Astrocyte (in vitro differentiated cells and primary cell): ENCODE measurements around the gene MSRB2. TPM values are rescaled to one million over a fixed set of nuclear protein-coding genes. Genes with fewer than 3 reads are reported as not detected.

Experiments used
- DNase-seq: peaks from one replicate; pipeline ENCODE4 v3.0.0-alpha.2; 2010; ENCODE audit warnings: low read depth
- FAIRE-seq: peaks from 2 replicates; lab custom pipeline; 2011; peaks lifted over from hg19 to GRCh38; lab: Jason Lieb, UNC
- H2AFZ ChIP-seq: 2 replicates; pipeline ENCODE4 v1.6.0; 2012; ENCODE audit warnings: low read depth, low read length, inconsistent platforms
- H3K27ac ChIP-seq: 2 replicates; pipeline ENCODE4 v1.5.1; 2011; ENCODE audit warnings: low read depth, low read length, inconsistent platforms
- H3K27me3 ChIP-seq: 2 replicates; pipeline ENCODE4 v1.6.0; 2011; ENCODE audit warnings: low read length, inconsistent platforms; ENCODE audit not compliant: insufficient read depth
- H3K36me3 ChIP-seq: 2 replicates; pipeline ENCODE4 v1.5.1; 2011; ENCODE audit warnings: low read length, inconsistent platforms; ENCODE audit not compliant: insufficient read depth
- H3K4me1 ChIP-seq: 2 replicates; pipeline ENCODE4 v1.5.1; 2011; ENCODE audit warnings: low read length, inconsistent platforms; ENCODE audit not compliant: insufficient read depth
- H3K4me2 ChIP-seq: 2 replicates; pipeline ENCODE4 v1.6.0; 2012; ENCODE audit warnings: low read length, inconsistent platforms
- H3K4me3 ChIP-seq: 2 replicates; pipeline ENCODE4 v1.5.1; 2011; ENCODE audit warnings: low read depth, mild to moderate bottlenecking, low read length, inconsistent platforms; ENCODE audit not compliant: insufficient read depth
- H3K79me2 ChIP-seq: 2 replicates; pipeline ENCODE4 v1.6.0; 2012; ENCODE audit warnings: mild to moderate bottlenecking, low read length, inconsistent platforms; ENCODE audit not compliant: insufficient read depth
- H3K9ac ChIP-seq: 2 replicates; pipeline ENCODE4 v1.6.0; 2012; ENCODE audit warnings: mild to moderate bottlenecking, low read length, inconsistent platforms
- H3K9me3 ChIP-seq: 2 replicates; pipeline ENCODE4 v1.5.1; 2012; ENCODE audit warnings: low read depth, mild to moderate bottlenecking, low read length, inconsistent platforms; ENCODE audit not compliant: insufficient read depth
- H4K20me1 ChIP-seq: 2 replicates; pipeline ENCODE4 v1.6.0; 2012; ENCODE audit warnings: low read length, inconsistent platforms; ENCODE audit not compliant: insufficient read depth
- H3K27ac Mint-ChIP-seq: one replicate; pipeline ENCODE4 v1.8.0; 2021; ENCODE audit warnings: mild to moderate bottlenecking, mixed read lengths; ENCODE audit not compliant: unreplicated experiment
- H3K27me3 Mint-ChIP-seq: one replicate; pipeline ENCODE4 v1.8.0; 2021; ENCODE audit warnings: low read depth, mixed read lengths; ENCODE audit not compliant: unreplicated experiment
- H3K36me3 Mint-ChIP-seq: one replicate; pipeline ENCODE4 v1.8.0; 2021; ENCODE audit warnings: low read depth, mixed read lengths; ENCODE audit not compliant: unreplicated experiment
- H3K4me1 Mint-ChIP-seq: one replicate; pipeline ENCODE4 v1.8.0; 2021; ENCODE audit warnings: low read depth, mixed read lengths; ENCODE audit not compliant: unreplicated experiment
- H3K4me3 Mint-ChIP-seq: one replicate; pipeline ENCODE4 v1.8.0; 2021; ENCODE audit warnings: mild to moderate bottlenecking, moderate library complexity, mixed read lengths; ENCODE audit not compliant: unreplicated experiment
- H3K9me3 Mint-ChIP-seq: one replicate; pipeline ENCODE4 v1.8.0; 2021; ENCODE audit warnings: mild to moderate bottlenecking, mixed read lengths; ENCODE audit not compliant: unreplicated experiment
- CTCF ChIP-seq: IDR thresholded peaks from 2 replicates; pipeline ENCODE4 v1.5.1; 2011; ENCODE audit warnings: low read depth, mild to moderate bottlenecking, inconsistent platforms, low read length, moderate library complexity; ENCODE audit not compliant: insufficient read depth
- EZH2 ChIP-seq: IDR thresholded peaks from 2 replicates; pipeline ENCODE4 v1.6.1; 2012; ENCODE audit warnings: mild to moderate bottlenecking, low read length, inconsistent platforms; ENCODE audit not compliant: insufficient read depth
- total RNA-seq: library from RNA; stranded (reverse); gene quantifications from 2 replicates; pipeline ENCODE4 v1.2.1, GENCODE V29; 2021

The MSRB2 gene
- total RNA-seq, 1 donor from 2014 or later = 18.9 TPM

- TF ChIP-seq CTCF (no peak), EZH2 (no peak)
- Mint-ChIP-seq H3K4me3 (no peak overlapping the region), H3K27me3 (peaks cover 11% of the 10 kb centered on the region), H3K27ac (no peak overlapping the region), H3K36me3 (no peaks in the 10 kb centered on the region), H3K4me1 (no peaks in the 10 kb centered on the region), H3K9me3 (no peaks in the 10 kb centered on the region)
- Histone ChIP-seq H3K79me2 (no peaks in the 10 kb centered on the region), H3K36me3 (no peaks in the 10 kb centered on the region), H3K4me3 (no peak overlapping the region), H3K9me3 (no peaks in the 10 kb centered on the region), H4K20me1 (no peaks in the 10 kb centered on the region), H3K27me3 (no peaks in the 10 kb centered on the region), H2AFZ (no peak overlapping the region), H3K4me2 (no peak overlapping the region), H3K27ac (no peak overlapping the region), H3K4me1 (no peaks in the 10 kb centered on the region), H3K9ac (no peak overlapping the region)
- FAIRE-seq (no peak), DNase-seq (no peak)
Measured at GRCh38 chr10:23073527-23073926, 21.9 kb upstream of the MSRB2 start.

DNA sequence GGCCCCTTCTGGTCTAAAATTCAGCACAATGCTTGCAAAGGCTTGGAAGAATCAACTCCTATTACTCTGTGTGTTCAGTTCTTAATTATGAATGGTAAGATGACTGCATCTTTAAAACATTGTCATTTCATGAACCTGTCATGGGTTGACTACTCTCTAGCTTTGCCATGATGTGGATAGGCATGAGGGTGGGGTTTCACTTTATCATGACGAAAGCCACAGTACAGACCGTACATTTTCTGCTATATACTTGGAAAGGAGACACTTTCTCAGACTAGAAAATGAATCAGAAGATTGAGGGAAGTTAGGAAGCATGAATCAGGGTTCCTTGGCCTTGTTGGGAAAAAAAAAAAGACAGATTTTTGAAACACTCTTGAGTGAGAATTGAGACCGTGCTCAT, 19.7 kb upstream of the MSRB2 start:
- Histone ChIP-seq H3K27me3 (no peaks in the 10 kb centered on the region), H3K4me1 (no peaks in the 10 kb centered on the region), H3K4me2 (no peak overlapping the region), H4K20me1 (no peaks in the 10 kb centered on the region), H3K79me2 (no peaks in the 10 kb centered on the region), H3K27ac (no peak overlapping the region), H3K9ac (no peak overlapping the region), H3K4me3 (no peak overlapping the region), H3K9me3 (no peaks in the 10 kb centered on the region), H3K36me3 (no peaks in the 10 kb centered on the region), H2AFZ (no peak overlapping the region)
- Mint-ChIP-seq H3K4me1 (no peaks in the 10 kb centered on the region), H3K36me3 (no peaks in the 10 kb centered on the region), H3K27me3 (peaks cover 5% of the 10 kb centered on the region), H3K4me3 (no peak overlapping the region), H3K9me3 (no peaks in the 10 kb centered on the region), H3K27ac (no peak overlapping the region)
- TF ChIP-seq CTCF (no peak), EZH2 (no peak)
- no peak for FAIRE-seq
- no peak for DNase-seq

DNA sequence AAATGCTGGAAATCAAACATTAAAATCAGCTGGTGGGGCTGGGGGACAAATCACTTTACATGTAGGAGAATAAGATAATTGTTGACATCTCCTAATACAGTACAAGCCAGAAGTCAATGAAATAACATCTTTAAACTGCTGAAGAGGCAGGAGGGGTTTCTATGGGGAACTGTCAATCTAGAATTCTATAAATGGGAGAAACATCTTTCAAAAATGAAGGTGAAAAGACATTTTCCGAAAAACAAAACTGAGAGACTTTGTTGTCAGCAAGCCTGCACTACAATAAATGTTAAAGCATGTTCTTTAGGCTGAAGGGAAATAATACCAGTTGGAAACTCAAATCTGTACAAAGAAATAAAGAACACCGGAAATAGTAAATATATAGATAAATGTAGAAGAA, 17.3 kb upstream of the MSRB2 start:
- Histone ChIP-seq H3K9me3 (no peaks in the 10 kb centered on the region), H3K4me3 (no peak overlapping the region), H3K4me1 (no peaks in the 10 kb centered on the region), H3K9ac (no peak overlapping the region), H3K79me2 (no peaks in the 10 kb centered on the region), H3K27me3 (no peaks in the 10 kb centered on the region), H3K4me2 (no peak overlapping the region), H3K36me3 (no peaks in the 10 kb centered on the region), H3K27ac (no peak overlapping the region), H2AFZ (no peak overlapping the region), H4K20me1 (no peaks in the 10 kb centered on the region)
- no peak for DNase-seq
- Mint-ChIP-seq H3K4me3 (no peak overlapping the region), H3K36me3 (no peaks in the 10 kb centered on the region), H3K4me1 (no peaks in the 10 kb centered on the region), H3K9me3 (no peaks in the 10 kb centered on the region), H3K27me3 (peaks cover 4% of the 10 kb centered on the region), H3K27ac (no peak overlapping the region)
- FAIRE-seq = no peak
- no peak for TF ChIP-seq EZH2
